ENCODE data around the gene HNF4A. TPM values are rescaled to one million over a fixed set of nuclear protein-coding genes. Genes with fewer than 3 reads are reported as not detected.
A peak's percentile ranks its signal among the peaks of the same experiment; 100 is the strongest.

Gene HNF4A
- total RNA-seq, 2 donors from 2014 or later, result 288 to 346 TPM

- H3K4me1 ChIP-seq, result no peaks in the 10 kb centered on the region
- no peaks in the 10 kb centered on the region for H3K27me3 ChIP-seq
- peak overlapping the region; percentile 86 to 93 for H3K9ac ChIP-seq (ENCODE audit: low read depth in 2 of 2, low read length in 2 of 2)
- intact Hi-C loops (cut with DNase I), result no loop called here
- H3K36me3 ChIP-seq, result no peaks in the 10 kb centered on the region
- DNase-seq, result peak; percentile 22
- no peak for TF ChIP-seq CTCF (IDR thresholded peaks at IDR 0.05)
- peak overlapping the region; percentile 43 for H3K4me3 ChIP-seq
- peak overlapping the region; percentile 80 for H3K27ac ChIP-seq
- H3K9me3 ChIP-seq, result no peaks in the 10 kb centered on the region
Measured at GRCh38 chr20:44403194-44404112, 48.0 kb downstream of the HNF4A start.

GRCh38 chr20:44404204-44405181, 49.0 kb downstream of the HNF4A start:
- no peaks in the 10 kb centered on the region for H3K36me3 ChIP-seq
- DNase-seq, result peak; percentile 18
- no peaks in the 10 kb centered on the region for H3K27me3 ChIP-seq
- no peak for TF ChIP-seq CTCF (IDR thresholded peaks at IDR 0.05)
- H3K4me1 ChIP-seq, result no peaks in the 10 kb centered on the region
- peak overlapping the region; percentile 45 to 93 for H3K9ac ChIP-seq (ENCODE audit: low read depth in 2 of 2, low read length in 2 of 2)
- peak overlapping the region; percentile 93 for H3K27ac ChIP-seq
- H3K9me3 ChIP-seq, result no peaks in the 10 kb centered on the region
- intact Hi-C loops (cut with DNase I), result no loop called here
- peak overlapping the region; percentile 43 for H3K4me3 ChIP-seq

DNA sequence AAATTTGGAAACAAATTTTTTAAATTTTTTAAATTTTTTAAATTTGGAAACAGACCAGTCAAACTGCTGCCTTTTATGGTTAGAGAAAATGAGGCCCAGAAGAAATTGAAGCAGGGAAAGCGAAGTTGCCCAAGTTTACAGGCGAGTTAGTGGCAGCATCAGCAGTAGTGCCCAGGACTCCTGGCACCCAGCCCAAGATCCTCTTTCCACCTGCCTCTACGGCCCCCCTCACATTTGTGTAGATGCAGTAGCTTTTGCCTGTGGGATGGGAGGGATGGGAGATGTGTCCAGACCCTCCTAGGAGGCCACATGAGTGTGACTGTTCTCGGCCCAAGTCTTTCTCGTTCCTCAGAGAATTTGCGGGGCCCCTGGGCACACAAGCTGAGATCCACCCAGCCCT, 49.8 kb downstream of the HNF4A start:
- no peaks in the 10 kb centered on the region for H3K4me1 ChIP-seq

DNA sequence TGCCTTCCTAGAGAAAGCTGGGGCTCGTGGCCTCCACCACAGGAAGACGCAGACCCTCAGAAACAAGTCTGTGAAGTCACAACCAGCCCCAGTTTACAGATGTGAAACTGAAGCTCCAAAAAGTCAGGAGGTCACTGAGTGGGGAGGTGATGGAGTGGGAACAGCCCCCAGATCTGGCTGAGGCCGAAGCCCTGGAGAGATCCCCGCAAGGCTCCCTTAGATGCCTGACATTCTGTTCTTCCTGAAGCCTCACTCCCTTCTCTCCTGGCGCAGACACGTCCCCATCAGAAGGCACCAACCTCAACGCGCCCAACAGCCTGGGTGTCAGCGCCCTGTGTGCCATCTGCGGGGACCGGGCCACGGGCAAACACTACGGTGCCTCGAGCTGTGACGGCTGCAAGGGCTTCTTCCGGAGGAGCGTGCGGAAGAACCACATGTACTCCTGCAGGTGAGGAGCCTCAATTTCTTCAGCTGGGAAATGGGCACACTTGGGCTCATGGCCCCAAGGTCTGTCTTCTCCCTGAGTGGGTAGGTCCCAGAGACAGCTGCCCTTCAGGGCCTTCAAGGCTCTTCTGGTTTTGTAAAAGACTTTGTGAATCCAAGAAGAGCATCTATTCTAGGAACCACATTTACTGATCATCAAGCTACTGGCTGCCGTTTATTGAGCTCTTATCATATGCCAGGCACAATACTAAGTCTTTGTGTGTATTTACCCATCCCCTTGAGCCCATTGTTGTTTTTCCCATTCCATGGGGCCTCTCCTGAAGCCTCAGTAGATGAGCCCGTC, 50.5 kb downstream of the HNF4A start:
- no peaks in the 10 kb centered on the region for H3K4me1 ChIP-seq
- no peaks in the 10 kb centered on the region for H3K27me3 ChIP-seq
- H3K9me3 ChIP-seq, result no peaks in the 10 kb centered on the region
- peak overlapping the region; percentile 93 for H3K27ac ChIP-seq
- TF ChIP-seq CTCF (IDR thresholded peaks at IDR 0.05), result no peak
- H3K9ac ChIP-seq (ENCODE audit: low read depth in 2 of 2, low read length in 2 of 2), result peak overlapping the region in 1 of 2 donors; percentile 80
- DNase-seq, result peak; percentile 32
- intact Hi-C loops (cut with DNase I), result no loop called here
- H3K36me3 ChIP-seq, result no peaks in the 10 kb centered on the region
- no peak overlapping the region for H3K4me3 ChIP-seq

More for the DNA sequence above, 49.8 kb downstream of the HNF4A start:
- intact Hi-C loops (cut with DNase I), result no loop called here
- Histone ChIP-seq H3K36me3 (no peaks in the 10 kb centered on the region), H3K27ac (peak overlapping the region; percentile 93), H3K27me3 (no peaks in the 10 kb centered on the region), H3K9me3 (no peaks in the 10 kb centered on the region), H3K9ac (ENCODE audit: low read depth in 2 of 2, low read length in 2 of 2) (peak overlapping the region in 1 of 2 donors; percentile 80), H3K4me3 (no peak overlapping the region)
- peak; percentile 45 for DNase-seq
- TF ChIP-seq CTCF (IDR thresholded peaks at IDR 0.05), result no peak

Measured in colonic mucosa (tissue), 4 donors.